ENCODE results near the gene PAX8.

DNA sequence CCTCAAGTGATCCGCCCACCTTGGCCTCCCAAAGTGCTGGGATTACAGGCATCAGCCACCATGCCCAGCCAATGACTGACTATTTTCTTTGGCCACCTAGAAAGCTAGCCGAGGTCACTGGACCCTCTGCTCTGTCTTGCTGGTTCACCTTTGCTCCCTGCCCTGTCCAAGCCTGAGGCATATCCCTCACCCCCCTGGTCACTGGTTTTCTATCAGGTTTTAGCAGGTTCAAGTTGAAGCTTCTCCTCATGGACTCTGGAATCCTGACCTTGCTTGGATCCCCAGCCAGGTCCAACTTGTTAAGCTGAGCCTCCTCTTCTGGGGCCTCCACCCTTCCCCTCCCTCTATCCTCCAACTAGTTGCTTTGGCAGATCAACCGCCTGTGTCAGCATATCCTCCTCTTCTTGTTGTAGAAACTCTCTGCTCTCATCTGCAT lies 33.4 kb downstream of the PAX8 start:
- TF ChIP-seq GATA2 (IDR thresholded peaks at IDR 0.05; ENCODE audit: low read depth, low read length) (no peak), GATA3 (IDR thresholded peaks at IDR 0.05; ENCODE audit: low read depth, low read length) (no peak)
